Adrenal gland (tissue), 19 donors: ENCODE results near the gene TTYH2. TPM values are rescaled to one million over a fixed set of nuclear protein-coding genes. Genes with fewer than 3 reads are reported as not detected.

Source experiments
- DNase-seq, 7 donors: peaks; one replicate each; pipeline ENCODE4 v3.0.0-alpha.2; 2019 to 2020
- H3K27ac ChIP-seq, 5 donors: fragments of 200-600 bp; sonication (generic) in 4 of 5; 1 replicate in 3 of 5; 2 replicates in 2 of 5; pipeline versions ENCODE4 v1.5.1 to v1.8.0; 2016 to 2020; ENCODE audit warnings: mild to moderate bottlenecking in 1 of 5
- H3K27me3 ChIP-seq: fragments of 200-600 bp; 2 replicates; pipeline ENCODE4 v1.8.0; 2021
- H3K36me3 ChIP-seq, 2 donors: fragments of 200-600 bp; replicated peaks in 1 of 2; 1 replicate in 1 of 2; 2 replicates in 1 of 2; pipeline versions ENCODE4 v1.5.1 to v1.8.0; 2018 to 2022
- H3K4me1 ChIP-seq, 2 donors: fragments of 200-600 bp; replicated peaks in 1 of 2; 1 replicate in 1 of 2; 2 replicates in 1 of 2; pipeline versions ENCODE4 v1.5.1 to v1.8.0; 2018 to 2021
- H3K4me3 ChIP-seq, 4 donors: fragments of 200-600 bp; sonication (generic) in 3 of 4; one replicate each; pipeline ENCODE4 v1.5.1; 2016 to 2018
- H3K9me3 ChIP-seq, 3 donors: fragments of 200-600 bp; sonication (generic) in 1 of 3; replicated peaks in 1 of 3; 1 replicate in 2 of 3; 2 replicates in 1 of 3; pipeline versions ENCODE4 v1.5.1 to v1.8.0; 2016 to 2021
- POLR2A ChIP-seq, 2 donors: fragments of 450-650 bp; IDR thresholded peaks; one replicate each; pipeline ENCODE4 v1.6.1; 2017; ENCODE audit warnings: antibody characterized with exemption in 2 of 2, mild to moderate bottlenecking in 2 of 2, moderate library complexity in 1 of 2
- WGBS, 4 donors: extraction: QIAGEN DNeasy Blood & Tissue Kit in 2 of 4; methylation state at CpG; one replicate each; pipeline versions ENCODE4 v1.1.5 to v1.1.7; 2013 to 2017; 5-methylcytosine and 5-hydroxymethylcytosine counted together
- intact Hi-C, 2 donors: fragments of 100-400 bp; cut with DNase I; formaldehyde crosslinking; loops; one replicate each; pipeline versions ENCODE4 v1.14.1 to v1.15.0; 2022 to 2023
- long read RNA-seq, 10 donors: library from polyadenylated mRNA in 3 of 10; unstranded in 2 of 10; stranded (forward) in 1 of 10; transcript quantifications; one replicate each; pipeline ENCODE4 v2.0.0 and lab custom pipeline, GENCODE V29; 2021 to 2026
- polyA plus RNA-seq, 3 donors: library from polyadenylated mRNA; stranded (reverse); fragments of 200-250 nt in 2 of 3; fragments of 350-450 nt in 1 of 3; fragmentation: Illumina TruSeq in 1 of 3; extraction: RNeasy Lipid Tissue Mini Kit (QIAGEN cat#74804) in 1 of 3; gene quantifications; one replicate each; pipeline ENCODE4 v1.2.3, GENCODE V29; 2013 to 2014
- total RNA-seq, 9 donors: library from RNA; depleted of rRNA in 4 of 9; stranded (reverse); fragments of >200 nt in 4 of 9; fragments of 120-200 nt in 1 of 9; fragmentation: NEBNext Ultra II Directional in 1 of 9; extraction: Animal tissue kit (Norgen Biotek cat#: 25700) in 1 of 9; gene quantifications; one replicate each; pipeline versions ENCODE4 v1.1.0 to v1.2.4, GENCODE V29; 2013 to 2023
- TF ChIP-seq, protein P1 (sequence below), 6 experiments: fragments of 450-650 bp in 4 of 6; fragments of 200-600 bp in 2 of 6; sonication (generic) in 1 of 6; IDR thresholded peaks; 1 replicate in 5 of 6; 2 replicates in 1 of 6; pipeline versions ENCODE4 v1.5.1 to v1.8.0; 2016 to 2021; ENCODE audit warnings: antibody characterized with exemption in 6 of 6, mild to moderate bottlenecking in 2 of 6, moderate library complexity in 1 of 6
- donor health status: healthy with polysubstance abuse.
- donor health status: Bipolar disorder and iron deficiency.
- donor health status: DM: yes; HTN: yes; CAD: no.
- donor health status: DM: no; HTN: no; CAD: no.
- donor health status: DM: no; HTN: no; CAD: no.
- donor health status: DM: yes; HTN: yes; CAD: no.

Gene TTYH2, protein sequence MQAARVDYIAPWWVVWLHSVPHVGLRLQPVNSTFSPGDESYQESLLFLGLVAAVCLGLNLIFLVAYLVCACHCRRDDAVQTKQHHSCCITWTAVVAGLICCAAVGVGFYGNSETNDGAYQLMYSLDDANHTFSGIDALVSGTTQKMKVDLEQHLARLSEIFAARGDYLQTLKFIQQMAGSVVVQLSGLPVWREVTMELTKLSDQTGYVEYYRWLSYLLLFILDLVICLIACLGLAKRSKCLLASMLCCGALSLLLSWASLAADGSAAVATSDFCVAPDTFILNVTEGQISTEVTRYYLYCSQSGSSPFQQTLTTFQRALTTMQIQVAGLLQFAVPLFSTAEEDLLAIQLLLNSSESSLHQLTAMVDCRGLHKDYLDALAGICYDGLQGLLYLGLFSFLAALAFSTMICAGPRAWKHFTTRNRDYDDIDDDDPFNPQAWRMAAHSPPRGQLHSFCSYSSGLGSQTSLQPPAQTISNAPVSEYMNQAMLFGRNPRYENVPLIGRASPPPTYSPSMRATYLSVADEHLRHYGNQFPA
- total RNA-seq: 10 to 100 TPM in 4 of 9 donors, 1 to 10 TPM in 5; 3.7 to 24.0 (median 9.7) TPM
- polyA plus RNA-seq: 10 to 100 TPM in 1 of 3 donors, 1 to 10 TPM in 2; 2.9 to 40.5 (median 5.6) TPM
- long read RNA-seq, donor 1, partial matches to known transcripts: 0 of 3 reads
- long read RNA-seq, donor 1, other reads (novel, unspliced or antisense): 0 of 3 reads
- long read RNA-seq, donor 2: 0 reads
- long read RNA-seq, donor 3: 0 reads
- long read RNA-seq, donor 4, partial matches to known transcripts: 0 of 1 reads
- long read RNA-seq, donor 4, other reads (novel, unspliced or antisense): 0 of 1 reads
- long read RNA-seq, donor 5, transcript TTYH2-201 (14 exons, 3,490 nt): major isoform, 8 of 14 reads
- long read RNA-seq, donor 5, partial matches to known transcripts: 3 of 14 reads
- long read RNA-seq, donor 5, other reads (novel, unspliced or antisense): 3 of 14 reads
- long read RNA-seq, donor 6, partial matches to known transcripts: 0 of 3 reads
- long read RNA-seq, donor 6, other reads (novel, unspliced or antisense): 3 of 3 reads
- long read RNA-seq, donor 7, partial matches to known transcripts: 0 of 1 reads
- long read RNA-seq, donor 7, other reads (novel, unspliced or antisense): 0 of 1 reads
- long read RNA-seq, donor 8: 0 reads
- long read RNA-seq, donor 9, partial matches to known transcripts: 0 of 1 reads
- long read RNA-seq, donor 9, other reads (novel, unspliced or antisense): 0 of 1 reads
- long read RNA-seq, donor 10, partial matches to known transcripts: 0 of 1 reads
- long read RNA-seq, donor 10, other reads (novel, unspliced or antisense): 0 of 1 reads

DNA sequence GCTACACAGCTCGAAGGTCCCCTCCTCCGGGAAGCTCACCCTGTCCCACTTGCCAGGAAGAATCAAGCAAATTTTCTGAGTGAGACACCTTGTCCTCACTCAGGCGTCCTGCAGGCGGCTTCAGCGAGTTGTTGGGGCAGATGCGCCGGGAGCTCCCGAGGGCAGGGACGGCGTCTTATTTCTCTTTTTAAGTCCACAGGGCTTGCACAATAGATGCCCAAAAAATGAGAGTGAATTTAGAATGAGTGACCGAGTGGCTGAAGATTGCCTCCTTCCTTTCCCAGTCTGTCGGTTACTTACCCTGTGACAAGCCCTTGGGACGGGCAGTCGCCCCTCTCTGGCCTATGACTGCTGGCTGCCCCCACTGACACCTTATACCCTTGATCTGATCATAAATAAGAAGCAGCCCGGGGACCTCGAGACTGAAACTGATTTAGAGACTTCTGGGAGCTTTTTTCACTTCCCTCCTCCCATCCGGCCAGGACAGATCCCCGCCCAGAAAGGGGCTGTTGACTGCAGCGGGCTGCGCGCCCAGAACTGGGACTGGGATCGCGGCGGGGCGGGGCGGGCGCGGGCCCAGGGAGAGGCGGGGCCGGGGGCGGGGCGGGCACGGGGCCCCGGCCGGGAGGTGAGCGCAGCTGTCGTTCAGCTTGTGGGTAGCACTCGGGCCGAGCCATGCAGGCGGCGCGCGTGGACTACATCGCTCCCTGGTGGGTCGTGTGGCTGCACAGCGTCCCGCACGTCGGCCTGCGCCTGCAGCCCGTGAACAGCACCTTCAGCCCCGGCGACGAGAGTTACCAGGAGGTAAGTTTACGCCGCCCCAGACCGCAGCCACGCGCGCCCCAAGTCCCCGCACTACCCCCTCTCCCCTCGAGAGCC is at the start of gene TTYH2:
Gene TTYH2, plus strand, starts transcription at position 659 of the 879 bp plus-strand sequence. Its CDS starts 17 bp downstream, at position 676.
- H3K4me1 ChIP-seq: peaks cover 23 to 35% of the 10 kb centered on the region in 2 donors
- WGBS, 4 donors: 0 to 3% (median 1%) methylated on average over 11 to 62 of the region's 62 CpGs
- peak within 1 kb of the TSS; percentile 62 to 89 (median 85) for H3K27ac ChIP-seq
- H3K27me3 ChIP-seq: no peaks in the 10 kb centered on the region
- H3K9me3 ChIP-seq: no peaks in the 10 kb centered on the region
- TF ChIP-seq POLR2A (IDR thresholded peaks at IDR 0.05): peak in 1 of 2 donors; percentile 91
- TF ChIP-seq, protein P1, sequence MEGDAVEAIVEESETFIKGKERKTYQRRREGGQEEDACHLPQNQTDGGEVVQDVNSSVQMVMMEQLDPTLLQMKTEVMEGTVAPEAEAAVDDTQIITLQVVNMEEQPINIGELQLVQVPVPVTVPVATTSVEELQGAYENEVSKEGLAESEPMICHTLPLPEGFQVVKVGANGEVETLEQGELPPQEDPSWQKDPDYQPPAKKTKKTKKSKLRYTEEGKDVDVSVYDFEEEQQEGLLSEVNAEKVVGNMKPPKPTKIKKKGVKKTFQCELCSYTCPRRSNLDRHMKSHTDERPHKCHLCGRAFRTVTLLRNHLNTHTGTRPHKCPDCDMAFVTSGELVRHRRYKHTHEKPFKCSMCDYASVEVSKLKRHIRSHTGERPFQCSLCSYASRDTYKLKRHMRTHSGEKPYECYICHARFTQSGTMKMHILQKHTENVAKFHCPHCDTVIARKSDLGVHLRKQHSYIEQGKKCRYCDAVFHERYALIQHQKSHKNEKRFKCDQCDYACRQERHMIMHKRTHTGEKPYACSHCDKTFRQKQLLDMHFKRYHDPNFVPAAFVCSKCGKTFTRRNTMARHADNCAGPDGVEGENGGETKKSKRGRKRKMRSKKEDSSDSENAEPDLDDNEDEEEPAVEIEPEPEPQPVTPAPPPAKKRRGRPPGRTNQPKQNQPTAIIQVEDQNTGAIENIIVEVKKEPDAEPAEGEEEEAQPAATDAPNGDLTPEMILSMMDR (IDR thresholded peaks at IDR 0.05): peak in 4 of 6 experiments; percentile 42 to 49 (median 46)
- peak within 1 kb of the TSS; percentile 3 to 64 (median 34) for H3K4me3 ChIP-seq
- intact Hi-C loops: loop anchor here (5.0 to 10.0 kb wide), 3 partner anchors 62 to 152 kb away; partner anchors contain the start of genes BTBD17 (in 1 of the 2), DNAI2 (in 1 of the 2) and GPR142 (in 1 of the 2)
- DNase-seq: peak; percentile 90 to 95 (median 93)
- H3K36me3 ChIP-seq: peaks cover 0 to 23% of the 10 kb centered on the region in 2 donors

DNA sequence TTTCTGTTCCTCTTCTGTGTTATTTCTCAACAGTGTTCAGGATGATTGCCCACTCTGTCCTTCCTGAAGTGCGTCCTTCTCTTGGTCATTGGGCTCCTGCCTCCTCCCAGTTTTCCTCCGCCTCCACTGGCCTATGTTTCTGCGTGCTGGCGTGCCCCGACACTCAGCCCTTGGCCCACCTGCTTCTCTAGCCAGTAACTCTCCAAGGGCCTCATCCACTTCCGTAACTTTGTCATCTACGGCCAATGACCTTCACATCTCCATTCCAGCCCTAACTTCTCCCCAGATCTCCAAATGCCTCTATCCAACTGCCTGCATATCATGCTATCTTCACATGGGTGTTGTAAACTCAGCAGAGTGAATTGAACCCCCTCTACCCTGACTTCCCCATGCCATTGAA is 49.5 kb upstream of the TTYH2 start:
- Histone ChIP-seq H3K36me3 (no peaks in the 10 kb centered on the region), H3K27me3 (no peaks in the 10 kb centered on the region), H3K9me3 (peaks cover 0 to 4% (median 0%) of the 10 kb centered on the region in 3 donors), H3K27ac (no peak overlapping the region), H3K4me1 (no peaks in the 10 kb centered on the region), H3K4me3 (no peak overlapping the region)
- 77 to 81% (median 79%) methylated on average over 7 of the region's 7 CpGs for WGBS, 4 donors
- no peak for DNase-seq
- TF ChIP-seq, protein P1 (IDR thresholded peaks at IDR 0.05): no peak
- TF ChIP-seq POLR2A (IDR thresholded peaks at IDR 0.05): no peak
- intact Hi-C loops: no loop called here

DNA sequence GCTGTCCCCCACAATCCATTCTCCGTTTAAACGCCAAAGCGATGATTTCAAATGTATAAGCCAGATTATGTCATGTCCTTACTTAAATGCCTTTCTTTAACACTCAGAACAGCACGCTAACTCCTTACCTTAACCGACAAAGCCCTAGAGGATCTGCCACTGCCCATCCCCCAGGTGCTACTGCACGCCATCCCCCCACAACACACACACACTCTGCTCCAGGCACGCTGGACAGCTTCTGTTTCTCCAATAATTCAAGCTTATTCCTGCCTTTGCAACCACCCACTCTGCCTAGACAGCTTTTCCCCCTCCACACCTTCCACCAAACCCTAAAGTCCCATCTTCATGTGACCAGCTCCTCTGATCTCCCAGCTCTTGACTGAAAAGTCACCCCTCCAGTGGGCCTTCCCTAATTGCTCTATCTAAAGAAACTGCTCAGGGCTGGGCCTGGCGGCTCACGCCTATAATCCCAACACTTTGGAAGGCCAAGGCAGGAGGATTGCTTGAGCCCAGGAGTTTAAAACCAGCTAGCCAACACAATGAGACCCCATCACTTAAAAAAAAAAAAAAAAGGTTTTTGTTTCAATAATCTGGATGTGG is 48.8 kb upstream of the TTYH2 start:
- H3K27ac ChIP-seq: no peak overlapping the region
- no peaks in the 10 kb centered on the region for H3K36me3 ChIP-seq
- peaks cover 0 to 4% (median 0%) of the 10 kb centered on the region in 3 donors for H3K9me3 ChIP-seq
- no peak overlapping the region for H3K4me3 ChIP-seq
- intact Hi-C loops: no loop called here
- H3K4me1 ChIP-seq: no peaks in the 10 kb centered on the region
- 78 to 94% (median 89%) methylated on average over 9 of the region's 9 CpGs for WGBS, 4 donors
- TF ChIP-seq, protein P1 (IDR thresholded peaks at IDR 0.05): no peak
- DNase-seq: peak in 1 of 7 donors; percentile 20
- H3K27me3 ChIP-seq: no peaks in the 10 kb centered on the region
